ENCODE results near the gene CACNA1D.
"Not testable (repeated sequence)": the region's sequence is repeated elsewhere in the genome, so short reads cannot be mapped to it uniquely, and the experiment has no call there.

The CACNA1D gene

DNA sequence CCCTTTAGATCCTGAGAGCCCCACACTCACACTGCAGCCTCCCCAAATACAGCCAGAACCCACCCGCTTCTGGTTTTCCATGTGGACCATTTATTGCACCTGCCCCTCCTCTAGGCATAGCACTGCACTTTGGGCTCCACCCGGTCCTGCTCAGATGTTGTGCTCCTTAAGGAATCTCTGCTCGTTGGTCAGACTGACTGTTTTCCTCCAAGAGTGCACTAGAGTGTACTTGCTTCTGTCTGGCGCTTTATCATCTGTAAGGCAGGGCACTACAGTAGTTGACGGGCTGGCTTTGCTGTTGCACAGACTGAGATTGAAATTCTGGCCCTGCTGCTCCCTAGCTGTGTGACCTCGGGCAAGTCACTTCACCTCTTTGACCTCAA, 124.1 kb downstream of the CACNA1D start:
- DNase-seq = no peak

- no peak for DNase-seq
Measured at GRCh38 chr3:53618936-53619335, 124.5 kb downstream of the CACNA1D start.

DNA sequence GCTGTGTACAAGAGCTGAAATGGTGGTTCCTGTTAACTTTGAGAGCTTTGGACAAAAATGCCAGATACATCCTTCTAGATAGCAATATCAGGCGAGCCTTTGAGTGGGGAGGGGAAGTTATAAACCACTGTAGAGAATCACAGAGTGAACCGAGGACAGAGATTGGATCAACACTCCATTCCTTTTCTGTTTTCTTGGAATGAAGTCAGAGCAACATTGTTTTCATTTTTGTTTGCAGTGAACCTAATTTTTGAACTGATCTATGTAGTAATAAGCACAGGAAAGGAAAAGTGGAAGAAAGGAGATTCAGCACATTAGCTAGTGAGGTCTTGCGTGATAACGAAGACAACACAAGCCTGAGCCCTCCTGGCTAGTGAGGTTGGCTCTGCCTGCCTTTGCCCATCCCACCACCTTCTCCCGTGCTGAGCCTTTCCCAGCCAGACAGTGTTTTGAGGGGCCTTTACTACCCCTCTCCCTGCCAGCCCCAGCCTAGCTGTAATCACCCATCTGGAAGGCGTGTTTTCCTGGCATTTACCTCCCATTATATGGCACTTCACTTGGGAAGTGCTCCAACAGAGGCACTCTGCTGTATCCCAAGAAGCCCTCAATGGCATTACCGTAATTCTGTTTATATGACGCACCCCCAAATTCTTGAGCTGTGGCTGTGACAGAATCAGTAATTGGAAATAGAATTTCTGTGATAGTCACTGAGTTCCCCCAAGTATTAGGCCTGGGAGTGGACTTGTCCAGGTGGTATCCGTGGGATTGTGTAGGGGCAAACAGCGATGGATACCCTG, 129.8 kb downstream of the CACNA1D start:
- no peak for DNase-seq

DNA sequence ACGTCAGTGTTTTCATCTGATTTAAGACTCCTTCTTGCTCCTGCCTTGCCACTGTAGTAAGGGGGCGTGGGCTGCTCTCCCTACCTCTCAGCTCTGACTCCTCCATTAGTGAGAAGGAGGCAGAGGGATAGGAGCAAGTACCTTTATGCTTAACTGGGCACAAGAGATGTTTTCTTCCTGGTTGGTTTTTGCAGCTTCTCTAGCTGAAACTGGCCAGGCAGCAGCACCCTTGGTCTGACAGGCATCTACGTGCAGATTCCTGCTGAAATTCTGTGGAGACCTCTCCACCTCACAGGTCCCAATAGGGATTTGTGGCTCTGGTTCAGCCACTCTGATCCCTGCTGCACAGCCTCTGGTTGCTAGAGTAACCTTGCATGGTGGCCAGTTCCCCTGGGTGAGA, 132.5 kb downstream of the CACNA1D start:
- DNase-seq = no peak

- no peak for DNase-seq
Measured at GRCh38 chr3:53628536-53629401, 134.4 kb downstream of the CACNA1D start.

DNA sequence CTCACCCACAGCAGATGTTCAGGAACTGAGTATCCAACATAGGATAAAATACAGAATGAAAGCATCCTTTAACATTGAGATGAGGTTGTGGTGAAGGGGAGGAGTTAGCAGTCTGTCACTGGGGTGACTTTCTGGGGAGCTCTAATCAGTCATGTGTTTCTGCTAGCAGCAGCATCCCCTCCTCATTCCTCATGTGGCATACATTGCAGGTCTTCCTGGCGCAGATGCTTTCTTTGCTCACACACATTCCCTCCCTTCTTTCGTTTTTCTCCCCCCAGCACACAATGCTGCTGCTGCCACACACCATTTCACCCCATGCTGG, 135.0 kb downstream of the CACNA1D start:
- no peak for DNase-seq

GRCh38 chr3:53630547-53630946, 136.1 kb downstream of the CACNA1D start:
- DNase-seq = no peak

DNA sequence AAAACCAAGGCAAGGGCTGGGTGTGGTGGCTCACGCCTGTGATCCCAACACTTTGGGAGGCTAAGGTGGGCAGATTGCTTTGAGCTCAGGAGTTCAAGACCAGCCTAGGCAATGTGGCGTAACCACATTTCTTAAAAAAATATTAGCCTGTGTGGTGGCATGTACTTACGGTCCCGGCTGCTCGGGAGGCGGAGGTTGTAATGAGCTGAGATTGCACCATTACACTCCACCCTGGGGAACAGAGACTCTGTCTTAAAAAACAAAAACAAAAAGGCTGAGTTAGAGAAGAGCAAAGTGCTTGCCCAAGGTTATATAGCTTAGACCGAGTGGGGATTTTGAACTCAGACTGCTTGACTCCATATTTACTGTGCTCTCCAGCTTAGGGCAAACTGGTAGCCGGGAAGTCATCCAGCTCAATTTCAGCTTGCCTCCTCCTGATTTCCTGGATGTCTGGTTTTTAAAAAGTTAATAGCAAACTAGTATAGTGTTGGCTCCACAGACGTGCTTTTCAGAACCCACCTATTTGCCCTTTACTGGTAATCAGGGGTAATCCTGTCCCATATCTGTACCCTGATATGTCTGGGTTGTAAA, 138.9 kb downstream of the CACNA1D start:
- no peak for DNase-seq

DNA sequence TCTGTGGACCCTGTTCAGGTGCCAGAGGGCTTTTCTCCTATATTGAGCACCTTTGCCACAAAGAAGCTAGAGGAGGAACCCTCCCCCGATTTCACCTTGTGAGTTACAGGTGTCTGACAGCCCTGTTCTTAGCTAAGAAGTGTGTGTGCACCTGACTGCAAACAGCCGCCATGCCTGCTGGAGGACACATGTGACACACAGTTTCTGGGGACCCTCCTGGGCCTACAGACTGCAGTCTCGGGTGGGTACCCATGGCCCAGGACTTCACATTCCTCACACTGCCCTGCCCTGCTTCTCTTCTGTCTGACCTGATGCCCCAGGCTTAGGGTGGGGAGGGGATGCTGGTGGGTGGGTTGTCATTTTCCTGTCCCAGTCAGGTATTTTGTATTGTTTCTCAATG, 140.6 kb downstream of the CACNA1D start:
- no peak for DNase-seq

- not testable (repeated sequence) for DNase-seq
Measured at GRCh38 chr3:53638806-53639205, 144.4 kb downstream of the CACNA1D start.

DNA sequence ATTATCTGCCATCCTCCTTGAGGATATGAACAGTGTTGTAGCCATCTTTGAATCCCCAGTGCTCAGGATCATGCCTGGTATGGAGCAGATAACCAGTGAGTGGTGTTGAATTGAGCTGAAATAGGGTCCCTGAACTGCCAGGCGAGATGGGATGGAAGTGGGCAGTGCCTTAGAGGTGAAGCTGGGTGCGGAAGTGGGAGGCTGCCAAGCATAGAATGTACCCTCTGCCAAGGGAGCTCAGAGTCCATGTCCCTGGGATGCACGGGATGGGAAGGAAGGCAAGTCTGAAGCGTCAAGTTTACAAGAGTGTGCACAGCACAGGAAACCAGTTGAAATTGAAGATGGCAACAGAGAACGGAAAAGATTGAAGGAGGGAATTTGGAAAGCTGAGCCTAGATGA, 147.0 kb downstream of the CACNA1D start:
- DNase-seq = no peak

- no peak for DNase-seq
Measured at GRCh38 chr3:53642211-53642610, 147.8 kb downstream of the CACNA1D start.

DNA sequence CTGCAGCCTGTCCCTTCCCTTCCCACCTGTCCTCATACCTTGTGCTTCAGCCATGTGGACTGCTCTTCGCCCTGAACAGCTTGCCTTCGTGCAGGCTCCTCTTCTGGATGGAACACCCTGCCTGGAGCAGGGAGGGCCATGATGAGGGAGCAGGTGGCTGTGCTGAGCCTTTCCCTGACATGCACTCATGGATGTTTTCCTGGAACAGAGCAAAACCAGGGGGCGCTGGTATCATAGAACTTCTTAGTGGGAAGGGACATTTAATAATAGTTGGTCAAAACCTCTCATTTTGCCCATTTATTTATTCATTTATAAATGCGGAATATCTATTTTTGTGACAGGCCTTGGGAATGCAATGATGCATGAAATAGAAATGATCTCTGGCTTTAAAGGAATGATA, 149.3 kb downstream of the CACNA1D start:
- no peak for DNase-seq

DNA sequence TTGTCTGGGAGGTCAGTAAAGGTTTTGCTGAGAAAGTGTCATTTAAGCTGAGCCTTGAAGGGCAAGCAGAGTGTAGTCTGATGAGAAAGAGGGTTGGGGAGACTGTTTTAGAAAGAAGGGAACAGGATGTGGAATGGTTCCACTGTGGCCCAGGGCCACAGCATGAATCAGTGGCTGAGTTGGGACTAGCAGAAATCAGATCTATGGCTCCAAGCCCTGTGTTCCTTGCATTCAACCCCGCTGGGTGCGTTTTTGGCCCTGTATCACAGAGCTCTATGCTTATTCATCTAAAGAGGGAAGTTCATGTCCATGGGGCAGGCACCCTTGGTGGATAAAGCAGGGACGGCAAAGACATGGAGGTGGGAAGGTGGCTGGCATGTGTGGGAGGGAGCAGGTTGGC, 151.3 kb downstream of the CACNA1D start:
- no peak for DNase-seq

DNA sequence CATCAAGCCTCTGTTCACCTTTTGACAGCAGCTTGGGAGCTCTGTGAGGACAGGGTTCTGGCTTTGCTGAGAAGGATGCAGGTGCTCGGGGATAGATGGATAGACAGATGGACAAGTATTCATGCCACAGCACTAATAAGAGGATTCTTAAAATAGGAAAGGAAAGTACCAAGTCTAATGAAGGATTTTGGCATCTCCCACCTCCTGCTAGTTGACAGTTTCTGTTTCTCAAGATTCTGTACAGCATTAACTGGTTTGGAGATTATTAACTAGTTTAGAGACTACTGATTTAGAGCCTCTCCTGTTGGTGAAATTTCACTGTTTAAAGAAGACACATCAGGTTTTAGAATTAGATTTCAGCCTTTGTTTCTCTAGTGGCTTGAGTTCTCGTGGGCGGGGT, 152.3 kb downstream of the CACNA1D start:
- no peak for DNase-seq

DNA sequence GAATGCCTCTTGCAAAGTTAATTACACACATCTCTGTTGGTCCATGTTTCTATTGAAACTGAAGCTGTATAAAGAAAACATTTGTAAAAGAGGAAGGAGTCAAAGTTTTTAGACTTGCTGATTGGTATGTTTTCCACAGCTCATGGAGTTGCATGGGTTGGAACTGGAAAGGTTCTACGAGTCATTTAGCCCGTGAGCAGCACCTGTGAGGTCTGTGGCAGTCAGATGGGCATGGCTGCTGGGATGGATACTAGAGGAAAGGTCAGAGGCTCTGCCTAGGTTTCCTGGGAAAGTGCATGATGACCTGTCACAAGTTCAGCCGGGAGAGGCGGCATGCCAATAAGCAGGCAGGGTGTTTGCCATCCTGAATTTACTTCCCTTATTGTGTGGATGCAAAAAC, 155.4 kb downstream of the CACNA1D start:
- DNase-seq = no peak

- no peak for DNase-seq
Measured at GRCh38 chr3:53650424-53650823, 156.0 kb downstream of the CACNA1D start.

DNA sequence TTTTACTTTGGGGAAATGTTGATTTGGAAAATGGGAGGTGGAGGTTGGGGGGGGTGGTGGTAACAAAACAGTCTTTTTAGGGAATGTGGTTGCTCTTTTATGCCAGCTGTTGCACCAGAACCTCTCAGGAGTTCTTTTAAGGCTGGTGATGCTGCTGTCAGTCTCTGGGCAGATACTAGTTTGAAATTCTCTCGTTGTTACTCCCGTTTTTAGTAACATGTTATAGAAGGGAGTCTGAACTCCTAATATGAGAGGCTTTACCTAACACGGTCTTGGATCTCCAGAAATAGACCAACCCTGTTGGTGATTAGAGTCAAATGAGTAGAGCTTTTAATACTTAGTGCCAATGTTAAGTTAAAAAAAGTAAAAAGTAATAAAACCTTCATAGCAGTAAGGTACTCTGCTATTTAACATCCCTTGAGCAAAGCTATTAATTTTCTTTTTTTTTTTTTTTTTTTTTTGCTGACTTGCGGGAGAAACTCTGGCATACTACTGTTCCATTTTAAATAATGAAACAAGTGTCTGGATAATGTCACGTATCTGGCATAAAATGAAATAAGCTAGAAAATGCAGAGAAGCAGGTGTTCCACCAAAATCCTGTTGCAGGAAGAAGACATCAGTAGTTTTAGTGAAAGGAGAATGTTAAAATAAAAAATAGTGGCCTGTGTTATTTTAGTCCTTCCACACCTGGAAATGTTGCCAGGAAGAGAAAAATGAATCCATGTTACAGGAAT, 156.7 kb downstream of the CACNA1D start:
- no peak for DNase-seq

GRCh38 chr3:53651927-53652326, 157.5 kb downstream of the CACNA1D start:
- no peak for DNase-seq

- no peak for DNase-seq
Measured at GRCh38 chr3:53657651-53658050, 163.2 kb downstream of the CACNA1D start.

DNA sequence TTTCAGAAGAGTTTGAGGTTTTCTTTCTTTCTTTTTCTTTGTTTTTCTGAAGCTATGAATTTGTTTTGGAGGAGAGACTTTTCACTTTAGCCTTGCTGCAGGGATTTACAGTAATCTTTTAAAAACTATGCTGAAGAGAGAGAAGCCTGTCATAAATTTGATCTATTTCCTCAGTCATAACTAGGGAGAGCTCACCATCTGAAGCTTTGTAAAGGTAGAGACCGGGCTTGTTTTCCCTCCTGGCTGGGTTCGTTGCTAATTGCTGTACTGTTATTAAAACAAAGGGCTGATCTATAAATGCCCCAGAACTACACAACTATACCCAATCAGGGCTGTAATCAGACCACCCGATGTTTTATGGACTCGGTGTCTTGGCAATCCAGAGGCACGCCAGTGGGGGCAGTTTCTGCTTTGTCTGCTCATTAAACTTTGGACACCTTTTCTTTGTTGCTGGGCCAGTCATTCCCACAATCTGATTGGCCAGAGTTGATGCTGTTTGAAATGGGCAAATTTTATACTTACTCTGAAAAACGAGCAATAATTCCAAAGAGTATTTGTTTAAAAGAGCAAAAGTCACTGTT, 164.3 kb downstream of the CACNA1D start:
- DNase-seq = no peak

GRCh38 chr3:53659996-53660395, 165.6 kb downstream of the CACNA1D start:
- DNase-seq = no peak

GRCh38 chr3:53661480-53661879, 167.1 kb downstream of the CACNA1D start:
- no peak for DNase-seq
